Pancreas (tissue), 10 donors: Measurements from ENCODE around the gene M1AP. TPM values are rescaled to one million over a fixed set of nuclear protein-coding genes. Genes with fewer than 3 reads are reported as not detected.

Experiments
- ATAC-seq, 4 donors: fragments of 200-7000 bp; cut with Tn5 transposase; one replicate each; pipeline versions ENCODE4 v1.8.0 to v1.9.1; 2020; ENCODE audit warnings: mild to moderate bottlenecking in 4 of 4, moderate library complexity in 4 of 4
- DNase-seq, 6 donors: peaks; one replicate each; pipeline ENCODE4 v3.0.0-alpha.2; 2020
- FAIRE-seq: peaks from 2 replicates; lab custom pipeline; 2012; peaks lifted over from hg19 to GRCh38; lab: Jason Lieb, UNC
- H3K27ac ChIP-seq, 4 donors: fragments of 200-600 bp; sonication (generic); 1 replicate in 3 of 4; 2 replicates in 1 of 4; pipeline versions ENCODE4 v1.5.0 to v1.8.0; 2020
- H3K27me3 ChIP-seq, 4 donors: fragments of 200-600 bp; one replicate each; pipeline ENCODE4 v1.8.0; 2021
- H3K36me3 ChIP-seq, 3 donors: fragments of 200-600 bp; sonication (generic) in 1 of 3; one replicate each; pipeline versions ENCODE4 v1.5.0 to v1.8.0; 2020 to 2021
- H3K4me1 ChIP-seq, 3 donors: fragments of 200-600 bp; one replicate each; pipeline ENCODE4 v1.8.0; 2021
- H3K4me3 ChIP-seq, 4 donors: fragments of 200-600 bp; sonication (generic) in 2 of 4; one replicate each; pipeline versions ENCODE4 v1.5.0 to v1.8.0; 2020 to 2021
- H3K9me3 ChIP-seq, 4 donors: fragments of 200-600 bp; one replicate each; pipeline ENCODE4 v1.8.0; 2021
- CTCF ChIP-seq, 4 donors: fragments of 200-600 bp; sonication (generic) in 3 of 4; IDR thresholded peaks; one replicate each; pipeline versions ENCODE4 v1.5.0 to v1.8.0; 2021; ENCODE audit warnings: antibody characterized with exemption in 4 of 4
- WGBS, 2 donors: extraction: QIAGEN DNeasy Blood & Tissue Kit; methylation state at CpG; one replicate each; pipeline ENCODE4 v1.1.7; 2013; 5-methylcytosine and 5-hydroxymethylcytosine counted together
- intact Hi-C, 3 donors: fragments of 100-400 bp; cut with DNase I; formaldehyde crosslinking; loops; one replicate each; pipeline versions ENCODE4 v1.11.1 to v1.14.2; 2022
- polyA plus RNA-seq, 2 donors: library from polyadenylated mRNA; stranded (reverse); fragments of 200-250 nt; gene quantifications; one replicate each; pipeline ENCODE4 v1.2.3, GENCODE V29; 2013
- total RNA-seq, 6 donors: library from RNA; stranded (reverse); fragmentation: NEBNext Ultra II Directional in 4 of 6; extraction: Animal tissue kit (Norgen Biotek cat#: 25700) in 4 of 6; gene quantifications; one replicate each; pipeline versions ENCODE4 v1.2.1 to v1.2.4, GENCODE V29; 2021 to 2023
- donor health status: healthy with polysubstance abuse.
- donor health status: DM: no; HTN: no; CAD: no; lungs with moderate emphysema.
- donor health status: DM: no; HTN: no; CAD: no.
- donor health status: control.
- donor health status: control.
- donor health status: Bipolar disorder and iron deficiency.
- donor health status: DM: yes; HTN: yes; CAD: no.
- donor health status: DM: no; HTN: no; CAD: no.
- donor health status: DM: no; HTN: no; CAD: no.
- donor health status: DM: yes; HTN: yes; CAD: no.

M1AP gene
- total and polyA plus RNA-seq, 8 donors: 0.11 to 0.66 (median 0.27) TPM

GRCh38 chr2:74573747-74574562 is 74.2 kb downstream of the M1AP start:
- WGBS, 2 donors: 55 to 64% methylated on average over 7 of the region's 7 CpGs
- Histone ChIP-seq H3K27ac (no peak overlapping the region), H3K36me3 (no peaks in the 10 kb centered on the region), H3K4me3 (no peak overlapping the region), H3K9me3 (no peaks in the 10 kb centered on the region), H3K27me3 (no peaks in the 10 kb centered on the region), H3K4me1 (no peaks in the 10 kb centered on the region)
- intact Hi-C loops: no loop called here
- peak in 2 of 4 donors; percentile 17 to 31 for ATAC-seq
- no peak for TF ChIP-seq CTCF (IDR thresholded peaks at IDR 0.05)
- no peak for FAIRE-seq
- DNase-seq: no peak

DNA sequence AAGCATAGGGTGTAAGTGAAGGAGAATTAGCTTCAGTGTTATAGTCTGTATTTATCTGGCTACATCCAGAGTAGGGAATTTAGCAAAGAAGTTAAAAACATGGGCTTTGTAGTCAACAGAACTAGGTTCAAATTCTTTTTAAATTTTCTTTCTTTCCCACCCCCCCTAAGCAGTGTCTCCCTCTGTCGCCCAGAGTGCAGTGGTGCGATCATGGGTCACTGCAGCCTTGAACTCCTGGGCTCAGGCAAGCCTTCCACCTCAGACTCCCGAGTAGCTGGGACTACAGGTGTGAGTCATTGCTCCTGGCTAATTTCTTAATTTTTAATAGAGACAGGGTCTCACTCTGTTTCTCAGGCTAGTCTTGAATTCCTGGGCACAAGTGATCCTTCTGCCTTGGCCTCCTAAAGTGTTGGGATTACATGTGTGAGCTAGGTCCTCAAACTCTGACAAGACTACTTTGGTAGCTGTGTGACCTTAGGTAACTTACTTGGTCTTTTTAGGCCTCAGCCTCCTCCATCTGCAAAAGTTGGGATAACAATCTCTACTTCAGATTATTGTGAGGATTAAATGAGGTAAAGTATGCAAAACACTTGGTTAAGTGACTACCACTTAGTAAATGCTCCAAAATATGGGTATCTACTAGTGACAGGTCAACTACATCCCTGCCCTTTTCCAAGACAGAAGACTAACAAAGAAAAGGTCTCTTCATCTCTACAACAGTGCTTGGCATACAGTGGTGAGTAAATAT is 75.8 kb downstream of the M1AP start:
- Histone ChIP-seq H3K4me1 (no peaks in the 10 kb centered on the region), H3K4me3 (no peak overlapping the region), H3K27me3 (no peaks in the 10 kb centered on the region), H3K9me3 (no peaks in the 10 kb centered on the region), H3K27ac (no peak overlapping the region), H3K36me3 (no peaks in the 10 kb centered on the region)
- no peak for FAIRE-seq
- ATAC-seq: no peak
- WGBS, 2 donors: 50 to 58% methylated on average over 3 of the region's 3 CpGs
- no peak for TF ChIP-seq CTCF (IDR thresholded peaks at IDR 0.05)
- intact Hi-C loops: no loop called here
- no peak for DNase-seq

GRCh38 chr2:74571058-74571457 is 77.1 kb downstream of the M1AP start:
- intact Hi-C loops: no loop called here
- 81 to 90% methylated on average over 1 of the region's 1 CpG for WGBS, 2 donors
- DNase-seq (no peak), ATAC-seq (no peak), FAIRE-seq (no peak)
- Histone ChIP-seq H3K36me3 (no peaks in the 10 kb centered on the region), H3K27me3 (no peaks in the 10 kb centered on the region), H3K4me3 (no peak overlapping the region), H3K4me1 (no peaks in the 10 kb centered on the region), H3K27ac (no peak overlapping the region), H3K9me3 (no peaks in the 10 kb centered on the region)
- no peak for TF ChIP-seq CTCF (IDR thresholded peaks at IDR 0.05)

DNA sequence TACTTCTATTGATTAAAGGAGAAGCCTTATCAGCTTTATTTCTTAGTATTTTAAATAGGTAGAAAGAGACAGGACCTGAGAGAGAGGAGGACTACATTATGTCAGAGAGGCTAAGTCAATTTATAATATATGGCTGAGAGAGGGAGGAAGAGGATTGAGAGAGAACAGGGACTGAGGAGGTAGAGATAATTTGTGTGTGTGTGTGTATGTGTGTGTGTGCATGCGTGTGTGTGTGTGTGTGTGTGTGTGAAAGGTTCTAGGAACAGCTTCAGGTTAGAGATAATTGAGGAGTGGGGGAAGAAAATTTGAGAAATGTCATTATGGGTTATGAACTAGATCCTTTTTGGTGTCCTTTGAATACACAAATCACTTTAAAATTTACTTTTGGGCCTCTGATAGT is 78.4 kb downstream of the M1AP start:
- no peak for FAIRE-seq
- intact Hi-C loops: no loop called here
- Histone ChIP-seq H3K27me3 (no peaks in the 10 kb centered on the region), H3K9me3 (no peaks in the 10 kb centered on the region), H3K27ac (no peak overlapping the region), H3K4me3 (no peak overlapping the region), H3K36me3 (no peaks in the 10 kb centered on the region), H3K4me1 (no peaks in the 10 kb centered on the region)
- no peak for ATAC-seq
- no peak for DNase-seq
- 70 to 80% methylated on average over 1 of the region's 1 CpG for WGBS, 2 donors
- TF ChIP-seq CTCF (IDR thresholded peaks at IDR 0.05): no peak
